AG09309 (cell line): ENCODE measurements around the gene SPECC1L.

Experiments used
- DNase-seq: peaks from one replicate; pipeline ENCODE4 v3.0.0-alpha.2; 2010; ENCODE audit warnings: low read depth
- H3K4me3 ChIP-seq: 2 replicates; pipeline ENCODE4 v1.5.1; 2011; ENCODE audit warnings: mild to moderate bottlenecking, low read depth, low read length, moderate library complexity; ENCODE audit not compliant: control insufficient read depth
- TF ChIP-seq, protein P1 (sequence below): IDR thresholded peaks from 2 replicates; pipeline ENCODE4 v1.5.1; 2011; ENCODE audit warnings: mild to moderate bottlenecking, low read depth, low read length, inconsistent platforms; ENCODE audit not compliant: insufficient read depth, control insufficient read depth; ENCODE audit errors: missing control alignments

SPECC1L gene

DNA sequence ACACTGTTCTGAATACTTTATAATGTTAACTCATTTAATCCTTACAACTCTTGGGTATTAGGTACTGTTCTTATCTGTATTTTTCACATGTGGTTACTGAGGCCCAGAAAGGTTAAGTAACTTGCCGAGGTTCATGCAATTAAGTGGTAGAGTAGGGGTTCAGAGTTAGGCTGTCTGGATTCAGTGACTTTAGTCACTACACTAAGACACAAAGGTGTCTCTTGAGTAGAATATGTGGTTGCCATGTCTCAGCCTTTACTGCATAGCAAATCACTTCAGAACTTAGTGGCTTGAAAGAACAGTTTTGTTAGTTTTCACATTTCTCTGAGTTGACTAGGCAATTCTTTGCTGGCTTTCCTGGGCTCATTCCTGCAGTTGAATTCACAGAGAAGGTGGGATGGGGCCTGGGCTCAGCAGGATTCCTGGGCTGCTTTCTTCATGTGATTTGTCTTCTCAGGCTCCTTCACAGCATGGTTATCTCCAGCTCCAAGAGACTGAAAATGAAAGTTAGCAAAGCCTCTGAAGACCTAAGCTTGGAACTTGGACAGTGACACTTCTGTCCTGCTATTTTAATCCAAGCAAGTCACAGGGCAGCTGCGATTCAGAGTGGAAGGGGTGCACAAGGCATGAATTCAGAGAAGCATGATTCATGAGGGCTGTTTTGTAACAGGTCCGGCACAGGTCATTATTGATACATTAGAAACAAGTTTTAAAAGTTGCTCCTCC, 68.3 kb downstream of the SPECC1L start:
- TF ChIP-seq, protein P1, sequence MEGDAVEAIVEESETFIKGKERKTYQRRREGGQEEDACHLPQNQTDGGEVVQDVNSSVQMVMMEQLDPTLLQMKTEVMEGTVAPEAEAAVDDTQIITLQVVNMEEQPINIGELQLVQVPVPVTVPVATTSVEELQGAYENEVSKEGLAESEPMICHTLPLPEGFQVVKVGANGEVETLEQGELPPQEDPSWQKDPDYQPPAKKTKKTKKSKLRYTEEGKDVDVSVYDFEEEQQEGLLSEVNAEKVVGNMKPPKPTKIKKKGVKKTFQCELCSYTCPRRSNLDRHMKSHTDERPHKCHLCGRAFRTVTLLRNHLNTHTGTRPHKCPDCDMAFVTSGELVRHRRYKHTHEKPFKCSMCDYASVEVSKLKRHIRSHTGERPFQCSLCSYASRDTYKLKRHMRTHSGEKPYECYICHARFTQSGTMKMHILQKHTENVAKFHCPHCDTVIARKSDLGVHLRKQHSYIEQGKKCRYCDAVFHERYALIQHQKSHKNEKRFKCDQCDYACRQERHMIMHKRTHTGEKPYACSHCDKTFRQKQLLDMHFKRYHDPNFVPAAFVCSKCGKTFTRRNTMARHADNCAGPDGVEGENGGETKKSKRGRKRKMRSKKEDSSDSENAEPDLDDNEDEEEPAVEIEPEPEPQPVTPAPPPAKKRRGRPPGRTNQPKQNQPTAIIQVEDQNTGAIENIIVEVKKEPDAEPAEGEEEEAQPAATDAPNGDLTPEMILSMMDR, result no peak
- no peak for DNase-seq
- H3K4me3 ChIP-seq, result no peak overlapping the region

DNA sequence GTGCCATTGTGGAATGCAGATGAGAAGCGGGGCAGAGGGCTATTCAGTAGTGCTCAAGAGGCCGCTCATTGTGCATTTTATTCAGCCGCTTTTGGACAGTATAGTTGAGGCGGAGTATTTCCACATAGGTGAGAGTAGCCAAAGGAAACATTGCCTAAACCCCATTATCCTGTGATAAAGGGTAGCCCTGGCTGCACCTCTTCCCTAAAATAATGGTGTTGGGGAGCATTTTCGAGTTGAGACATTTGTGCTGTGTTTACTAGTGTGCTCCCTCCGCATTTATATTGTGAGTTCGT, 68.8 kb downstream of the SPECC1L start:
- no peak overlapping the region for H3K4me3 ChIP-seq
- TF ChIP-seq, protein P1, result no peak
- DNase-seq, result no peak

DNA sequence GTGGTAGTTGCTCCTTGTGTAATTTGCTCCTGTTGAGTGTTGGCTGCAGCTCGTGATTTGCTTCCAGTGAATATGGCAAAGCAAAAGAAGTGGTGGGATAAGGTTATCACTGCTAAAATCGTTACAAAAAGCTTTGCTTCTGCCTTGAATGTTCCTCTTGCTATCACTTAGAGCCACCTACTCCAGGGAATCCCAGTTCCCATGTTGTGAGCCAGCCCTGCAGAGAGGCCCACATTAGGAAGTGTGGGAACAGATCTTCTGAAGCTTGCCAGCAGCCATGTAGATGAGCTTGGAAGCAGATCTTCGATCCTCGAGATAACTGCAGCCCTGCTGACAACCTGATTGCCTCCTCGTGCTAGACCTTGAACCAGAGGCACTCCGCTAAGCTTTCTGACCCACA, 71.0 kb downstream of the SPECC1L start:
- no peak for DNase-seq
- no peak overlapping the region for H3K4me3 ChIP-seq
- TF ChIP-seq, protein P1, result no peak

DNA sequence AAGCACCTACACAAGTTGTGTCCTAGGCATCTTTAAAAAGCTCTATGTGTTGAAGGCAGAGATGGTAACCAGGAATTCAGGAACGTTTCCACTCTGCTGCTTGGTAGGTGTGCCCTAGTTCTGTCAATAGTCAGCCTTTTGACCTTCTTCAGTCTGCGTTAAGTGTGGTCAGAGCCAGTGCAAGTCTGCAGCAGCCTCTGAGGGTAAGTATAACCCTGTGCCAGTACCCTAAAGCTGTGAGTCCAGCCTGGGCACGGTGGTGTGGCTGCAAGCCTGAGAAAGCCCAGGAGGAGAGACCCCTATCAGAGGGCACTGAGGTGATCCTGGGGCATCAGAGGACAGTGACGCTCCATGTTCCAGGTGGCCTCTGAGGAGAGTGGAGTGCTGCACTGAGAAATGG, 80.0 kb downstream of the SPECC1L start:
- TF ChIP-seq, protein P1, result no peak
- no peak overlapping the region for H3K4me3 ChIP-seq

DNA sequence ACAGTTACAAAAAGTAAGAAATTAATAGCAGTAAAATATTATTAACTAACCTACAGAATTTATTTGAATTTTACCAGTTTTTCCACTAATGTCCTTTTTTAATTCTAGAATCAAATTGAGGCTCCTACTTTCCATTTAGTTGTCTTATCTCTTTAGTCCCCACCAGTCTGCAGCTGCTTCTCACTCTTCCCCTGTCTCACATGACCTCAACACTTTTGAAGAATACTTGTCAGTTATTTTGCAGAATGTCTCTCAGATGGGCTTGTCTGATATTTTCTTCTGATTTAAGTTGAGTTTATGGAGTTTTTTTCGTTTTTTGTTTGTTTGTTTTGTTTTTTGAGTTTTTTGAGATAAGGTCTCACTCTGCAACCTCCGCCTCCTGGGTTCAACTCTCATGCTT, 82.5 kb downstream of the SPECC1L start:
- DNase-seq, result no peak
- H3K4me3 ChIP-seq, result no peak overlapping the region
- TF ChIP-seq, protein P1, result no peak

More for the DNA sequence above, 80.0 kb downstream of the SPECC1L start:
- DNase-seq, result no peak

DNA sequence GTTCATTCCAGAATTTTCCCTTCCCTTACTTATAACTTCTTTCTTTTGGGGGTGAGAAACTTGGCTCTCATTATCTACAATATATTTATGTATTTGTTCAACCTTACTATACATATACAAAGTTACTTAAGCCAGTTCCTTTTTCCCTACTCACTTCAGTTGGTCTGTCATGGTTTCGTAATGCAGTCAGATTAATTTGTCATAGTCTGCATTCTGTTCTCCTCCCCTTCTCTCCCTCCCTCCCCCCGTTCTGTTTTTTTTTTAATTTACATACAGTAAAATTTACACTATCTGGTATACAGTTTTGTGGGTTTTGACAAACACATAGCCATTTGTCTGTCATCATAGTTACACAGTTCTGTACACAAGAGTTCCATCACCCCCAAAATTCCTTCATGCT, 84.9 kb downstream of the SPECC1L start:
- TF ChIP-seq, protein P1, result no peak
- no peak for DNase-seq
- H3K4me3 ChIP-seq, result no peak overlapping the region
